Loucy (cell line): ENCODE measurements around the gene NRP1.

Experiments used
- EZH2phosphoT487 ChIP-seq: fragments of 200-600 bp; IDR thresholded peaks from 2 replicates; pipeline ENCODE4 v1.6.1; 2018; ENCODE audit warnings: antibody characterized with exemption, mild to moderate bottlenecking, moderate library complexity, borderline replicate concordance
- TF ChIP-seq, protein P1 (sequence below): fragments of 200-600 bp; sonication (generic); conservative IDR thresholded peaks from 2 replicates; pipeline ENCODE4 v1.5.1; 2014; ENCODE audit warnings: mild to moderate bottlenecking, antibody characterized with exemption, low read length

DNA sequence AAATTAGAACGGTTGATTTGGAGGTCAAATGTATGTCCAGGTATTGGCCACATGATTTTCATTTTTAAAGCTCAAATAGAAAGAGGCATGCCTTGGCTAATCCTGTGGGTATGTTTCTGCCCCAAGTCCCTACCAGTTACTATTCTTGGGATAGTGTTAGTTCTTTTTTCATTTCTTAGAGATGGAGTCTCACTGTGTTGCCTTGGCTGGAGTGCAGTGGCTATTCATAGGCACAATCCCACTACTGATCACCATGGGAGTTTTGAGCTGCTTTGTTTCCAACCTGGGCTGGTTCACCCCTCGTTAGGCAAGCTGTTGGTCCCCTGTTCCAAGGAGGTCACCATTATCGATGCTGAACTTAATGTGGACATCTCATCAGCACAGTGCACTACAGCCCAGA is 46.3 kb downstream of the NRP1 start:
- TF ChIP-seq, protein P1, sequence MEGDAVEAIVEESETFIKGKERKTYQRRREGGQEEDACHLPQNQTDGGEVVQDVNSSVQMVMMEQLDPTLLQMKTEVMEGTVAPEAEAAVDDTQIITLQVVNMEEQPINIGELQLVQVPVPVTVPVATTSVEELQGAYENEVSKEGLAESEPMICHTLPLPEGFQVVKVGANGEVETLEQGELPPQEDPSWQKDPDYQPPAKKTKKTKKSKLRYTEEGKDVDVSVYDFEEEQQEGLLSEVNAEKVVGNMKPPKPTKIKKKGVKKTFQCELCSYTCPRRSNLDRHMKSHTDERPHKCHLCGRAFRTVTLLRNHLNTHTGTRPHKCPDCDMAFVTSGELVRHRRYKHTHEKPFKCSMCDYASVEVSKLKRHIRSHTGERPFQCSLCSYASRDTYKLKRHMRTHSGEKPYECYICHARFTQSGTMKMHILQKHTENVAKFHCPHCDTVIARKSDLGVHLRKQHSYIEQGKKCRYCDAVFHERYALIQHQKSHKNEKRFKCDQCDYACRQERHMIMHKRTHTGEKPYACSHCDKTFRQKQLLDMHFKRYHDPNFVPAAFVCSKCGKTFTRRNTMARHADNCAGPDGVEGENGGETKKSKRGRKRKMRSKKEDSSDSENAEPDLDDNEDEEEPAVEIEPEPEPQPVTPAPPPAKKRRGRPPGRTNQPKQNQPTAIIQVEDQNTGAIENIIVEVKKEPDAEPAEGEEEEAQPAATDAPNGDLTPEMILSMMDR = no peak
- TF ChIP-seq EZH2phosphoT487 = no peak
